ENCODE data around the gene MCUB. TPM values are rescaled to one million over a fixed set of nuclear protein-coding genes. Genes with fewer than 3 reads are reported as not detected.

Gene MCUB
- total and polyA plus RNA-seq, 2 of the 13 experiments (the other 11 are each of a cell fraction or from before 2014, with no cell fraction given): 0.95 to 2.2 TPM

DNA sequence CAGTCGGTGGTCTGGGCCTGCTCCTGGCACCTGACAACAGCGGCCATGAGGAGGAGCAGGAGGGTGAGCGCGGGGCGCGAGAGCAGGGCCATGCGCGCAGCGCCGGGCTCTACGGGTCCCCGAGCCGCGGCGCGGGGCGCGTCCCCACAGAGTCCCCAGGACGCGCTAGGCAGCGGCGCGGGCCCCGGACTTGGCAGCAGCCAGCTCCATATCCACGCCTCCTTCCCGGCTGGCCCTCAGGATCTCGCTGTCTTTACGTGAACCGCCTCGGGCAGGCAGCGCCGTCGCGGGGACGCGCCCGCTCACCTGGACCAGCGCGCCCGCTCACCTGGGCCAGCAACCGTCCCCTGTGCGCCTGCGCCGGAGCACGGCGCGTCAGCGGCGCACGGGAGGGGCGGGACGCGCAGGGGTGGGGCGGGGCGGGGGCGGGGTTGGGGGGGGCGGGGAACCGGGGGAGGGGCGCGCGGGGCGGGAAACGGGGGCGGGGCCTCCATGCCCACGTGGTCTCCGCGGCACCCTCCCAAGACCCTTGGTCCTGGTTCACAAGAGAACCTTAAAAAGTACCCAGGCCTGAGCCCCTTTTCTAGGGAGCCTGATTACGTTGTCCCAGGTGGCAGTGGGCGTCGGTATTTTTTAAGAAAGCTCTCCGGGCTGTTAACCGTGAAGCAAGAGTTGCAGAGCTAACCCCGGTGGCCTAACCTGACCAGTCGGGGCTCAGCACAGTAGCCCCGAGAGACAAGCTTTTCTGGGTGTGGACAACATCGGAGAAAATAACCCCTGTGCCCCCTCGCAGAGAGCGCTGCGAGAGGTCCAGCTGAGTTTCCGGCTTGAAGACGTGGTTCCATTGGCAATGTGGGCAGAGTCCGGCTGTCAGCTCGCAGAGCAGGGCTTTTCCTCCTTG lies 169.9 kb downstream of the MCUB start, which contains the start of gene PLA2G12A (continued):
- TF ChIP-seq HNF1B (CRISPR knock-in tag; IDR thresholded peaks at IDR 0.05) (no peak), FLYWCH1 (CRISPR knock-in tag; IDR thresholded peaks at IDR 0.05) (no peak), GATAD2A (CRISPR knock-in tag; IDR thresholded peaks at IDR 0.05) (no peak), ARID2 (CRISPR knock-in tag; IDR thresholded peaks at IDR 0.05; ENCODE audit: borderline replicate concordance) (peak; percentile 71; the same call in 1 of the 2 replicates), KDM5B (CRISPR knock-in tag; IDR thresholded peaks at IDR 0.05; ENCODE audit: borderline replicate concordance) (peak; percentile 92), MIER2 (CRISPR knock-in tag; IDR thresholded peaks at IDR 0.05) (no peak), RCOR2 (CRISPR knock-in tag; IDR thresholded peaks at IDR 0.05) (no peak), USF2 (IDR thresholded peaks at IDR 0.05; ENCODE audit: low read depth, low read length) (no peak), USF2 (CRISPR knock-in tag; IDR thresholded peaks at IDR 0.05; ENCODE audit: borderline replicate concordance) (peak; percentile 44; the same call in 1 of the 2 replicates), ZNF543 (CRISPR knock-in tag; IDR thresholded peaks at IDR 0.05) (no peak), ZNF136 (CRISPR knock-in tag; IDR thresholded peaks at IDR 0.05; ENCODE audit: low read depth) (no peak), HNRNPH1 (optimal IDR thresholded peaks at IDR 0.05; ENCODE audit: low read depth, low read length) (no peak), ERF (CRISPR knock-in tag; IDR thresholded peaks at IDR 0.05) (peak; percentile 70; the same call in 1 of the 2 replicates), ZNF138 (CRISPR knock-in tag; IDR thresholded peaks at IDR 0.05; ENCODE audit: low read depth) (no peak), ETV5 (CRISPR knock-in tag; IDR thresholded peaks at IDR 0.05; ENCODE audit: borderline replicate concordance) (no peak; the same call in 1 of the 2 replicates), NFYB (CRISPR knock-in tag; IDR thresholded peaks at IDR 0.05) (no peak), ZNF432 (CRISPR knock-in tag; IDR thresholded peaks at IDR 0.05; ENCODE audit: borderline replicate concordance) (no peak), ZNF615 (CRISPR knock-in tag; IDR thresholded peaks at IDR 0.05; ENCODE audit: borderline replicate concordance) (no peak), NFRKB (IDR thresholded peaks at IDR 0.05) (no peak), ELF3 (CRISPR knock-in tag; IDR thresholded peaks at IDR 0.05) (no peak), ZNF747 (CRISPR knock-in tag; IDR thresholded peaks at IDR 0.05; ENCODE audit: borderline replicate concordance) (no peak), ZNF878 (CRISPR knock-in tag; IDR thresholded peaks at IDR 0.05) (peak; percentile 60; the same call in 1 of the 2 replicates)
- TF ChIP-seq, protein P1, sequence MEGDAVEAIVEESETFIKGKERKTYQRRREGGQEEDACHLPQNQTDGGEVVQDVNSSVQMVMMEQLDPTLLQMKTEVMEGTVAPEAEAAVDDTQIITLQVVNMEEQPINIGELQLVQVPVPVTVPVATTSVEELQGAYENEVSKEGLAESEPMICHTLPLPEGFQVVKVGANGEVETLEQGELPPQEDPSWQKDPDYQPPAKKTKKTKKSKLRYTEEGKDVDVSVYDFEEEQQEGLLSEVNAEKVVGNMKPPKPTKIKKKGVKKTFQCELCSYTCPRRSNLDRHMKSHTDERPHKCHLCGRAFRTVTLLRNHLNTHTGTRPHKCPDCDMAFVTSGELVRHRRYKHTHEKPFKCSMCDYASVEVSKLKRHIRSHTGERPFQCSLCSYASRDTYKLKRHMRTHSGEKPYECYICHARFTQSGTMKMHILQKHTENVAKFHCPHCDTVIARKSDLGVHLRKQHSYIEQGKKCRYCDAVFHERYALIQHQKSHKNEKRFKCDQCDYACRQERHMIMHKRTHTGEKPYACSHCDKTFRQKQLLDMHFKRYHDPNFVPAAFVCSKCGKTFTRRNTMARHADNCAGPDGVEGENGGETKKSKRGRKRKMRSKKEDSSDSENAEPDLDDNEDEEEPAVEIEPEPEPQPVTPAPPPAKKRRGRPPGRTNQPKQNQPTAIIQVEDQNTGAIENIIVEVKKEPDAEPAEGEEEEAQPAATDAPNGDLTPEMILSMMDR (CRISPR knock-in tag; IDR thresholded peaks at IDR 0.05): no peak
